Ishikawa (cell line): ENCODE data around the gene TMEM178B.

ENCODE experiments used
- CEBPB ChIP-seq: IDR thresholded peaks from 2 replicates; pipeline ENCODE4 v1.6.1; 2012
- CREB1 ChIP-seq: IDR thresholded peaks from 2 replicates; pipeline ENCODE4 v1.6.1; 2012; ENCODE audit warnings: low read depth
- EGR1 ChIP-seq: IDR thresholded peaks from 2 replicates; pipeline ENCODE4 v1.6.1; 2012
- EP300 ChIP-seq: IDR thresholded peaks from 2 replicates; pipeline ENCODE4 v1.6.1; 2012; ENCODE audit warnings: borderline replicate concordance
- FOXM1 ChIP-seq: IDR thresholded peaks from 2 replicates; pipeline ENCODE4 v1.6.1; 2012; ENCODE audit warnings: low read depth, borderline replicate concordance
- NFIC ChIP-seq: IDR thresholded peaks from 2 replicates; pipeline ENCODE4 v1.6.1; 2012
- RAD21 ChIP-seq: IDR thresholded peaks from 2 replicates; pipeline ENCODE4 v1.6.1; 2012; ENCODE audit warnings: low read depth
- TAF1 ChIP-seq: IDR thresholded peaks from 2 replicates; pipeline ENCODE4 v1.6.1; 2012; ENCODE audit warnings: low read depth, mild to moderate bottlenecking
- TCF12 ChIP-seq: IDR thresholded peaks from 2 replicates; pipeline ENCODE4 v1.6.1; 2012; ENCODE audit warnings: low read depth
- TEAD4 ChIP-seq: IDR thresholded peaks from 2 replicates; pipeline ENCODE4 v1.6.1; 2012
- YY1 ChIP-seq: IDR thresholded peaks from 2 replicates; pipeline ENCODE4 v1.6.1; 2012; ENCODE audit warnings: low read depth
- ZBTB7A ChIP-seq: IDR thresholded peaks from 2 replicates; pipeline ENCODE4 v1.6.1; 2012; ENCODE audit warnings: low read depth
- TF ChIP-seq, protein P1 (sequence below): IDR thresholded peaks from 2 replicates; pipeline ENCODE4 v1.6.1; 2012
- TF ChIP-seq, protein P2 (sequence below): IDR thresholded peaks from 2 replicates; pipeline ENCODE4 v1.6.1; 2012
- TF ChIP-seq, protein P3 (sequence below): IDR thresholded peaks from 2 replicates; pipeline ENCODE4 v1.6.1; 2012; ENCODE audit warnings: low read depth, mild to moderate bottlenecking

Gene TMEM178B

DNA sequence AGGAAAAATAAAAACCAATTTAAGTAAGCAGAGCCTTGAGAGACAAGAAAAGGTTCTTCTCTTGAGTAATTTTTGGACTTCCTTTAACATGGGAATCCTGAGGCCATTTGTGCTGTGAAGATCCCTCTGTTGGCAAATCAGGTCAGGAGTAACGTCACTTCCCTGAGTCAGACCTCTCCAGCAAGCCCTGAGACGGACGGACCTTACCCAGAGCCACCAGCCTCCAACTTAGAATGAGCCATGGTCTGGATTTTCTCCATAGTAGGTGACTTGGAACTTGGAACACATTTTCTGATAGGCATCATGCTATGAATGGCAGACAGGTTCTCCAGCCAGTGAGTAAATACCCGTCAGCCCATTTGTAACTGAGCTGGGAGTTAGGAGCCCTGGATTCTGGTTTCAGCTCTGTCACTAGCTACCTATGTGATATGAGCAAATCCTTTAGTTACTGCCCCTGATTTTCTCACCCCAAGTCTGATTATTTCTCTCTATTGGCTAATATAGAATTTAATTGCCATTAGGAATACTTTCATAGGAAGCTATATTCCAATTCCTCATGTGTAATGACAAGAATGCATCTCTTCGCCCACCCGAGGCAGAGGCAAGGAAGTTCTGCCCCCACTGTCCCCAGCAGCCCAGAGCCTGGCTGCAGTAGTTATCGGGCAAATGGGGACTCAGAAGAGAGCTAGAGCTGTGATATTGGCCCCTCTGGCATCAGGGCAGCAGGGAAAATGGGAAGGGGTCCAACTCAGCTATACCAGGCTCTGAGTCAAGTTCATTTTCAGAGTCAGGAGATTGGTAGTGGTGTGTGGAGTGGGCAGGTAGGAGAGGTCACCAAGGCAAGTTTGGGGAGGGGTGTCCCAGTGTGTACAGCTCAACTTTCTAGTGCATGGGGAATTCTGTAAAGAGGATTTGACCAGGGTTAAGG, 323.6 kb downstream of the TMEM178B start:
- TF ChIP-seq ZBTB7A (no peak), EGR1 (no peak), TAF1 (no peak), CEBPB (no peak), NFIC (no peak), CREB1 (no peak), EP300 (no peak)
- TF ChIP-seq, protein P1, sequence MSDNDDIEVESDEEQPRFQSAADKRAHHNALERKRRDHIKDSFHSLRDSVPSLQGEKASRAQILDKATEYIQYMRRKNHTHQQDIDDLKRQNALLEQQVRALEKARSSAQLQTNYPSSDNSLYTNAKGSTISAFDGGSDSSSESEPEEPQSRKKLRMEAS, result no peak
- TF ChIP-seq, protein P2, sequence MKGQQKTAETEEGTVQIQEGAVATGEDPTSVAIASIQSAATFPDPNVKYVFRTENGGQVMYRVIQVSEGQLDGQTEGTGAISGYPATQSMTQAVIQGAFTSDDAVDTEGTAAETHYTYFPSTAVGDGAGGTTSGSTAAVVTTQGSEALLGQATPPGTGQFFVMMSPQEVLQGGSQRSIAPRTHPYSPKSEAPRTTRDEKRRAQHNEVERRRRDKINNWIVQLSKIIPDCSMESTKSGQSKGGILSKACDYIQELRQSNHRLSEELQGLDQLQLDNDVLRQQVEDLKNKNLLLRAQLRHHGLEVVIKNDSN, result no peak
- TF ChIP-seq, protein P3, sequence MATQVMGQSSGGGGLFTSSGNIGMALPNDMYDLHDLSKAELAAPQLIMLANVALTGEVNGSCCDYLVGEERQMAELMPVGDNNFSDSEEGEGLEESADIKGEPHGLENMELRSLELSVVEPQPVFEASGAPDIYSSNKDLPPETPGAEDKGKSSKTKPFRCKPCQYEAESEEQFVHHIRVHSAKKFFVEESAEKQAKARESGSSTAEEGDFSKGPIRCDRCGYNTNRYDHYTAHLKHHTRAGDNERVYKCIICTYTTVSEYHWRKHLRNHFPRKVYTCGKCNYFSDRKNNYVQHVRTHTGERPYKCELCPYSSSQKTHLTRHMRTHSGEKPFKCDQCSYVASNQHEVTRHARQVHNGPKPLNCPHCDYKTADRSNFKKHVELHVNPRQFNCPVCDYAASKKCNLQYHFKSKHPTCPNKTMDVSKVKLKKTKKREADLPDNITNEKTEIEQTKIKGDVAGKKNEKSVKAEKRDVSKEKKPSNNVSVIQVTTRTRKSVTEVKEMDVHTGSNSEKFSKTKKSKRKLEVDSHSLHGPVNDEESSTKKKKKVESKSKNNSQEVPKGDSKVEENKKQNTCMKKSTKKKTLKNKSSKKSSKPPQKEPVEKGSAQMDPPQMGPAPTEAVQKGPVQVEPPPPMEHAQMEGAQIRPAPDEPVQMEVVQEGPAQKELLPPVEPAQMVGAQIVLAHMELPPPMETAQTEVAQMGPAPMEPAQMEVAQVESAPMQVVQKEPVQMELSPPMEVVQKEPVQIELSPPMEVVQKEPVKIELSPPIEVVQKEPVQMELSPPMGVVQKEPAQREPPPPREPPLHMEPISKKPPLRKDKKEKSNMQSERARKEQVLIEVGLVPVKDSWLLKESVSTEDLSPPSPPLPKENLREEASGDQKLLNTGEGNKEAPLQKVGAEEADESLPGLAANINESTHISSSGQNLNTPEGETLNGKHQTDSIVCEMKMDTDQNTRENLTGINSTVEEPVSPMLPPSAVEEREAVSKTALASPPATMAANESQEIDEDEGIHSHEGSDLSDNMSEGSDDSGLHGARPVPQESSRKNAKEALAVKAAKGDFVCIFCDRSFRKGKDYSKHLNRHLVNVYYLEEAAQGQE, result no peak

DNA sequence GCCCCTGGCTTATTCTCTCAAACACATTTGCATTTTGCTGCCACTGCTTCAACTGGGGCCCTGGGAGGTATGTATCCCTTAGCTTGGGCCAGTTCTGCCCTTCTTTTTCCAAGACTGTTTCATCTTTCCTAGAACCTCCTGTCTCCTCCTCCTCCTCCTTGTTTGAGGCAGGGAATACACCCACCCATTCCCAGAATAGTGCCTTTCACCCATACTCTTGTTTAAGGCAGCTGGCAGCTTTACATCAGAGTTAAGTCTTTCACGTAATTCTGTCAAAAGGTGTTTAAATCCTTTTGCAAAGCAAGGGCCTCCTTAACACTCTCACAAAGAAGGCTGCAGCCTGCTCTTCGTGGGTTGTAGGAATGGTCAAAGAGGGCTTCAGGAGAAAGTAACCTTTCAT, 326.5 kb downstream of the TMEM178B start:
- no peak for TF ChIP-seq NFIC
- no peak for TF ChIP-seq CEBPB
- TF ChIP-seq, protein P3, result no peak
- TF ChIP-seq CREB1, result no peak
- TF ChIP-seq EP300, result no peak
- TF ChIP-seq YY1, result no peak
- TF ChIP-seq, protein P2, result no peak
- no peak for TF ChIP-seq RAD21
- TF ChIP-seq TCF12, result no peak

DNA sequence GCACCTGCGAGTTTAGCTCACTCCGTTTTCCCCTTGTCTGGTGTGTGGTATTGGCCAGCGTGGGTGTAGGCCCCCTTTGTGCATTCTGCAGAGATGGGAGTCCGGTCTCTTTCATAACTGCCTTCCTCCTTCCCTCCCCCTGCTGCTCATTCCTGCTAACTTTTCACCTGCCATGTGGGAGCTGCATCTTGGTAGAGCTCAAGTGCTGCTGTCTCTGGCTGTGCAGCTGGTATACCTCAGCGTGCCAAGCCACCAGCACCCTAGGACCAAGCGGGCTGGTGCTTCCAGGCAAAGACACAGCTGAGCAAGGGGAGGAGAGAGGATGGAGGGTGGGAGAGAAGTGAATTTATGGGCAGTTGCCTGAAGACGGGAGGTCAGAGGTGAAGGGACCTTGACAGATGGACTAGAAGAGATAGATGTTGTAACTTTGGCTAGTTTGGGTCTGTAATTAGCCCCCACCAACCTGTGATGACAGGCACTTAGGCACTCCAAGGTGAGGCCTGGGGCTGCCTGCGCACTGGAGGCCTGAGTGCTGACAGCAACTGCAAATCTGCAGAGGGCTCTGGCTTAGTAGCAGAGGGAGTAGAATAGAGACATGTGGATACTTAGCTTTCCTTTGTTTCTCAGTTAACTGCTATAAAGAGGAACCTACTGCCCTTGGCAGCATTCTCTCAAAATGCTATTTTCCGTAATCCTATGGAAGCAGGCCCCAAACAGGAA, 328.6 kb downstream of the TMEM178B start:
- no peak for TF ChIP-seq ZBTB7A
- TF ChIP-seq EGR1, result no peak
- TF ChIP-seq NFIC, result no peak
- TF ChIP-seq TCF12, result no peak
- TF ChIP-seq TEAD4, result no peak

DNA sequence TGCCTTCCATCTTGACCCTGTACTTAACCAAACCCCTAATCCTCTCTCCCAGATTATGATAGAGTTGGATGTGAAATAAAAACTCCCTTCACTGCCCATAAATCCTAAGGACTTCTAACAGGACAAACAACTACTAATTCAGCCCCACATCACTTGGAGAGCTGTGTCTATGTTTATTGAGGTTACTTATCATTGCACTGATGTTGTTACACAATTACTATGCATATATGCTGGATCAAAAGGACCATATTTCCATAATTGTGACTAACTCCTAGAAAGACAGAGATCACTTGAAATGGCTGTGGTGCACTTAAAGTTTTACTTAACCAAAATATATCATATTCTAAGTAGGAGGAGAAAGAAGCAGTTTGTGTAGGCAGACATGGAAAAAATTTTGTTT, 332.5 kb downstream of the TMEM178B start:
- no peak for TF ChIP-seq FOXM1
- no peak for TF ChIP-seq RAD21
- no peak for TF ChIP-seq EP300
- TF ChIP-seq CEBPB, result no peak
- no peak for TF ChIP-seq TEAD4

DNA sequence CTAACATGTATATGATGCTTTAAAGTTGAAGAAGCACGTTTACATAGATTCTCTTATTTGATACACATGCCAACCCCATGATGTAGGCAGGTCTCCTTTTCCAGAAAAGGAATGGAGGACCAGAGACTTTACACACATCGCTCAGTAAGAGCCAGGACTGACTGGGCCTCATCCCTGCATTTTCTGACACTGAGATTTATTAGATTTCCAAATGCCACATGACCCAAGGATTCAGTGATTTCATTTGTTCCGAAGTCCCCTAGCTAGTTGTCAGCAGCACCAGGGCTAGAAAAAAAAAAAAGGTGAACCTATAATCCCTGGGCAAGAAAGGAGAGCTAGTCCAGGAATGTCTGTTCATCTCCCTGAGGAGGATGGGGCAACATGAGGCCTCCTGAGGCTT, 334.0 kb downstream of the TMEM178B start:
- TF ChIP-seq, protein P3, result no peak
- TF ChIP-seq FOXM1 (no peak), TEAD4 (no peak), TCF12 (no peak), RAD21 (no peak), EGR1 (no peak), YY1 (no peak), TAF1 (no peak), CREB1 (no peak), EP300 (no peak), CEBPB (no peak), NFIC (no peak), ZBTB7A (no peak)
- TF ChIP-seq, protein P1, result no peak
- TF ChIP-seq, protein P2, result no peak
